ENCODE results near the gene COL26A1. TPM values are rescaled to one million over a fixed set of nuclear protein-coding genes. Genes with fewer than 3 reads are reported as not detected.

COL26A1 gene
- total and polyA plus RNA-seq, 2 experiments from 2014 or later = 11.6 to 19.1 TPM

DNA sequence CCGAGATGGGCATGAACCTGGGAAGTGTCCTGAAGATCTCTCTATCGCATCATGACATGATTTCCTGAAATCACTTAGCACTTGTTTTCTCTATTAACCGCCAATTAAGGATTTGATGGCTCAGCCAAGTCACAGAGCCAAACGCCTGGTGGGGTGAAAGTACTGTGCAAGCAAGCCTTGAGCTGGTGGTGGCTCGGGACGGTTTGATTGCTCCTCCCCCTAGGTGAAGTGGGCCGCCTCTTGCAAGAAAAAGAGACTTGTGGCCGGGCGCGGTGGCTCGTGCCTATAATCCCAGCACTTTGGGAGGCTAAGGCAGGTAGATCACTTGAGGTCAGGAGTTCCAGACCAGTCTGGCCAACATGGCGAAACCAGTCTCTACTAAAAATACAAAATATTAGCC lies 50.3 kb downstream of the COL26A1 start:
- no peaks in the 10 kb centered on the region for H3K9me3 ChIP-seq (ENCODE audit: low read depth)
- H3K9me2 ChIP-seq (replicated peaks; ENCODE audit: insufficient read depth) = no peaks in the 10 kb centered on the region
- no peaks in the 10 kb centered on the region for H4K20me1 ChIP-seq (ENCODE audit: insufficient read depth, poor library complexity, severe bottlenecking)
- H3K4me1 ChIP-seq (ENCODE audit: insufficient read depth) = no peaks in the 10 kb centered on the region
- DNase-seq (ENCODE audit: low spot score) = no peak
- WGBS (ENCODE audit: low lambda C conversion rate, missing lambda C conversion rate) = 80% methylated on average over 12 of the region's 12 CpGs
- no peaks in the 10 kb centered on the region for H3K36me3 ChIP-seq (replicated peaks; ENCODE audit: insufficient read depth, low read depth)
- TF ChIP-seq, protein P1, sequence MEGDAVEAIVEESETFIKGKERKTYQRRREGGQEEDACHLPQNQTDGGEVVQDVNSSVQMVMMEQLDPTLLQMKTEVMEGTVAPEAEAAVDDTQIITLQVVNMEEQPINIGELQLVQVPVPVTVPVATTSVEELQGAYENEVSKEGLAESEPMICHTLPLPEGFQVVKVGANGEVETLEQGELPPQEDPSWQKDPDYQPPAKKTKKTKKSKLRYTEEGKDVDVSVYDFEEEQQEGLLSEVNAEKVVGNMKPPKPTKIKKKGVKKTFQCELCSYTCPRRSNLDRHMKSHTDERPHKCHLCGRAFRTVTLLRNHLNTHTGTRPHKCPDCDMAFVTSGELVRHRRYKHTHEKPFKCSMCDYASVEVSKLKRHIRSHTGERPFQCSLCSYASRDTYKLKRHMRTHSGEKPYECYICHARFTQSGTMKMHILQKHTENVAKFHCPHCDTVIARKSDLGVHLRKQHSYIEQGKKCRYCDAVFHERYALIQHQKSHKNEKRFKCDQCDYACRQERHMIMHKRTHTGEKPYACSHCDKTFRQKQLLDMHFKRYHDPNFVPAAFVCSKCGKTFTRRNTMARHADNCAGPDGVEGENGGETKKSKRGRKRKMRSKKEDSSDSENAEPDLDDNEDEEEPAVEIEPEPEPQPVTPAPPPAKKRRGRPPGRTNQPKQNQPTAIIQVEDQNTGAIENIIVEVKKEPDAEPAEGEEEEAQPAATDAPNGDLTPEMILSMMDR (IDR thresholded peaks at IDR 0.05; ENCODE audit: poor library complexity) = no peak
- no peak for TF ChIP-seq EZH2phosphoT487 (IDR thresholded peaks at IDR 0.05; ENCODE audit: low read depth, severe bottlenecking, unreplicated experiment)
- TF ChIP-seq EZH2 (IDR thresholded peaks at IDR 0.05; ENCODE audit: borderline replicate concordance) = no peak
- H3K4me2 ChIP-seq = no peak overlapping the region
- H3K27me3 ChIP-seq = no peaks in the 10 kb centered on the region
- no peak overlapping the region for H3K4me3 ChIP-seq
- H2AFZ ChIP-seq = no peak overlapping the region
- H3K27ac ChIP-seq = no peak overlapping the region
- no peaks in the 10 kb centered on the region for H3K79me2 ChIP-seq

DNA sequence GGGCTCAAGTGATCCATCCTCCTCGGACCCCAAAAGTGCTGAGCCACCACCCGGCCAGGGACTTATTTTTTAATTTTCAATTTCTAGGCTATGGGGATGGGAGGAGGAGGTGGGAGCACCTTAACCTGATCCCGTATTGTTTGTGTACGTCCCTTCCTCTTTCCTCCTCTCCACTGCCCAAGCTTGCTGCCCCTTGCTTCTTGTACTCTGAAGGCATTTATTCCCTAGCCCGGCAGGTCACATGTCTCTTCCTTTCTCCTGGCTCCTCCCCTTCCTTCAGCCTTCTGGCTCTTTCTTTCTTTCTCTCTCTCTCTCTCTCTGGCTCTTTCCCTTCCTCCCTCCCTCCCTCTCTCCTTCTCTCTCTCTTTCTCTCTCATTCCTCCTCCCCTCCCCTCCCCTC lies 56.0 kb downstream of the COL26A1 start:
- H4K20me1 ChIP-seq (ENCODE audit: insufficient read depth, poor library complexity, severe bottlenecking) = no peaks in the 10 kb centered on the region
- TF ChIP-seq, protein P1 (IDR thresholded peaks at IDR 0.05; ENCODE audit: poor library complexity) = no peak
- no peak for TF ChIP-seq EZH2 (IDR thresholded peaks at IDR 0.05; ENCODE audit: borderline replicate concordance)
- no peak for TF ChIP-seq EZH2phosphoT487 (IDR thresholded peaks at IDR 0.05; ENCODE audit: low read depth, severe bottlenecking, unreplicated experiment)
- 87% methylated on average over 4 of the region's 5 CpGs for WGBS (ENCODE audit: low lambda C conversion rate, missing lambda C conversion rate)

DNA sequence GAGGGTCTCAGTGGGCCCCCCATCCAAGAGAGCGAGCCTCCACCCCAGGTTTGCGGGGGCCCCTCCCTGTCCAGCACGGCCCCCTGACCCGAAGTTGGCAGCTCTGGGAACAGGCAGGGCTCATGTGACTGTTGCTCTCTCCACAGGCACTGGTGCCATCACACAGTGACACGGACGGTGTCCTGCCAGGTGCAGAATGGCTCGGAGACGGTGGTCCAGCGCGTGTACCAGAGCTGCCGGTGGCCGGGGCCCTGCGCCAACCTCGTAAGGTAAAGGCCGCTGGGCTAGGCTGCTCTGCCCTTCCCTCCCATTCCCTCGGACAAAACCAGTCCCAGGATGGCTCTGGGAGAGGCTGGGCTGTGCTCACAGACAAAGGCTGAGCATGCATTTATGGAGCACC lies 57.2 kb downstream of the COL26A1 start:
- Histone ChIP-seq H4K20me1 (ENCODE audit: insufficient read depth, poor library complexity, severe bottlenecking) (no peaks in the 10 kb centered on the region), H3K9me2 (replicated peaks; ENCODE audit: insufficient read depth) (no peaks in the 10 kb centered on the region), H3K4me3 (no peak overlapping the region), H3K27ac (no peak overlapping the region), H3K27me3 (no peaks in the 10 kb centered on the region), H3K4me2 (no peak overlapping the region), H3K36me3 (replicated peaks; ENCODE audit: insufficient read depth, low read depth) (no peaks in the 10 kb centered on the region), H3K9me3 (ENCODE audit: low read depth) (no peaks in the 10 kb centered on the region), H2AFZ (no peak overlapping the region), H3K79me2 (no peaks in the 10 kb centered on the region), H3K4me1 (ENCODE audit: insufficient read depth) (no peaks in the 10 kb centered on the region)
- no peak for TF ChIP-seq EZH2 (IDR thresholded peaks at IDR 0.05; ENCODE audit: borderline replicate concordance)
- TF ChIP-seq, protein P1 (IDR thresholded peaks at IDR 0.05; ENCODE audit: poor library complexity) = no peak
- no peak for TF ChIP-seq EZH2phosphoT487 (IDR thresholded peaks at IDR 0.05; ENCODE audit: low read depth, severe bottlenecking, unreplicated experiment)
- no peak for DNase-seq (ENCODE audit: low spot score)
- WGBS (ENCODE audit: low lambda C conversion rate, missing lambda C conversion rate) = 98% methylated on average over 15 of the region's 16 CpGs

More for the DNA sequence above, 56.0 kb downstream of the COL26A1 start:
- H3K36me3 ChIP-seq (replicated peaks; ENCODE audit: insufficient read depth, low read depth) = no peaks in the 10 kb centered on the region
- H3K9me2 ChIP-seq (replicated peaks; ENCODE audit: insufficient read depth) = no peaks in the 10 kb centered on the region
- H3K27ac ChIP-seq = no peak overlapping the region
- H2AFZ ChIP-seq = no peak overlapping the region
- no peak for DNase-seq (ENCODE audit: low spot score)
- H3K4me2 ChIP-seq = no peak overlapping the region
- H3K4me1 ChIP-seq (ENCODE audit: insufficient read depth) = no peaks in the 10 kb centered on the region
- no peaks in the 10 kb centered on the region for H3K9me3 ChIP-seq (ENCODE audit: low read depth)
- H3K79me2 ChIP-seq = no peaks in the 10 kb centered on the region
- H3K4me3 ChIP-seq = no peak overlapping the region
- no peaks in the 10 kb centered on the region for H3K27me3 ChIP-seq

DNA sequence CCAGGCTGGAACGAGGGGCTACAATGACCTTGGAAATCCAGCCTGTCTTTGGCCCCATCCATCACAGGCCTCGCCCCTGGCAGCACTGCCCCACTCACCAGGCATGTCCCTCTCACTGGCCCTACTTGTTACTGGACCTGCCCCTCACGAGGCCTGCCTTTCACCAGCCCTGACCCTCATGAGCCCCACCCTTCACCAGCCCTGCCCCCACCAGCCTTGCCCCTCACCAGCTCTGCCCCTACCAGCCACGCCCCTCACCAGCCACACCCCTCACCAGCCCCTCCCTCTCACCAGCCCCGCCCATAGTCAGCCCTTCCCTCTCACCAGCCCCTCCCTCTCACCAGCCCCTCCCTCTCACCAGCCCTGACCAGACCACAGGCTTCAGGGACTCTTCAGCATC lies 57.8 kb downstream of the COL26A1 start:
- no peak overlapping the region for H2AFZ ChIP-seq
- no peak overlapping the region for H3K4me2 ChIP-seq
- no peaks in the 10 kb centered on the region for H3K9me2 ChIP-seq (replicated peaks; ENCODE audit: insufficient read depth)
- no peaks in the 10 kb centered on the region for H4K20me1 ChIP-seq (ENCODE audit: insufficient read depth, poor library complexity, severe bottlenecking)
- H3K4me3 ChIP-seq = no peak overlapping the region
- no peaks in the 10 kb centered on the region for H3K9me3 ChIP-seq (ENCODE audit: low read depth)
- 90% methylated on average over 3 of the region's 5 CpGs for WGBS (ENCODE audit: low lambda C conversion rate, missing lambda C conversion rate)
- no peak overlapping the region for H3K27ac ChIP-seq
- DNase-seq (ENCODE audit: low spot score) = no peak
- H3K79me2 ChIP-seq = no peaks in the 10 kb centered on the region
- no peaks in the 10 kb centered on the region for H3K36me3 ChIP-seq (replicated peaks; ENCODE audit: insufficient read depth, low read depth)
- H3K4me1 ChIP-seq (ENCODE audit: insufficient read depth) = no peaks in the 10 kb centered on the region
- TF ChIP-seq EZH2 (IDR thresholded peaks at IDR 0.05; ENCODE audit: borderline replicate concordance) = no peak
- TF ChIP-seq, protein P1 (IDR thresholded peaks at IDR 0.05; ENCODE audit: poor library complexity) = no peak
- TF ChIP-seq EZH2phosphoT487 (IDR thresholded peaks at IDR 0.05; ENCODE audit: low read depth, severe bottlenecking, unreplicated experiment) = no peak
- no peaks in the 10 kb centered on the region for H3K27me3 ChIP-seq
